ENCODE measurements around the gene RGS17. TPM values are rescaled to one million over a fixed set of nuclear protein-coding genes. Genes with fewer than 3 reads are reported as not detected.

The RGS17 gene
- total and polyA plus RNA-seq, 10 of the 15 experiments (the other 5 are each of a cell fraction or from before 2014, with no cell fraction given), result 0.06 to 0.29 (median 0.14) TPM; not detected in 4

DNA sequence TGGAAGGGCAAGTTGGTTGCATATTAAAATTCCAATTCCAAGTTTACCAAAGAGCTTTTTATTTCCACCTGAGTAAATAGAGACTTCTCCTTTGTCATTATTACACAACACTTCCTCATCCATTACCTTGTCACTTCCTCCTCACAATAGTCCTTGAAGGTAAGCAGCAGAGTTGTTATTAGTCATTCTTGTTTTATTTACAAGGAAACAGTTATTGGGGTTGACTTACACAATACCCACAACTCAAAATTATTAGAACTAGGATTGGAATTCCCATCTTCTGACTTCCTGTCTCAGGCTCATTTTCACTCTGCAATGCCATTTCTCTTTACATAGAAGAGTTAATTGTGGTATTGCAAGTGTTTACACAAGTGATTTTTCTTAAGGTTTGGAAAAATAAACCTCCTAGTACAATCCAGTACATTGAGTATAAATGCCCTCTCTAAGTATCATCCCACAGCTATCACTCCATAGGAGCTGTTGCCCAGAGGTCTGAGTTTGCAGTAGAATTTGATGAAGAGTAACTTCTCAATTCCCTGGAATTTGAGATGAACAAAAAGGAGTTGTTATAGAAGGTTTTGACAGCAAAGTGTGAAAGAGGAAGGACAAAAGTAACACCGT, 99.6 kb downstream of the RGS17 start:
- intact Hi-C loops (cut with micrococcal nuclease; ENCODE audit: unreplicated experiment), result loop anchor here (10.0 kb wide), 2 partner anchors 203 to 913 kb away; no protein-coding TSS in a partner anchor

DNA sequence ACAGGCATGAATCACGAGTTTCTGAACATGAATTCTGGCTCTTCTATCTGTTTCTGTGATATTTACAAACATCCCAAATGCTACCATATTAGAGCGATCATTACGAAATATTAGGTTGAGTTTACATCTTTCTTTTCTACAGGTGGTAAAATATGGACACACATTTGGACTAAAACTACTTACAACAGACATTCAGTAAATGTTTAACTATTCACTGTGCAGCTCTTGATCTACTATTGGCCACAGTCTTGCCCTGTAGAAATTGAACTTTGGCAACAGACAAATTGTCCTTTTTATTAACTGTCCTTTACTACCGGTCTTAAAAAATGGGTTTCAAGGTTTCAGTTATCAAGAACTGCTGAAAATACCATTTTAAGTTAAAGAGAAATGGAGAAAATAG, 102.1 kb downstream of the RGS17 start:
- CTCF ChIA-PET, result interaction anchor here (0.8 kb wide), 1 partner anchor 75 kb away, joined by 4 read pairs; no protein-coding TSS in a partner anchor
- no peak for FAIRE-seq
- in situ Hi-C loops (cut with MboI), result no loop called here

More for the DNA sequence above, 99.6 kb downstream of the RGS17 start:
- ChIA-PET CTCF (interaction anchor here (1.0 to 3.9 kb wide), 9 partner anchors 8 to 281 kb away, joined by 3 to 30 read pairs (median 4); no protein-coding TSS in a partner anchor), SMC1A (ENCODE audit: uncharacterized antibody, unreplicated experiment) (interaction anchor here (1.0 to 1.4 kb wide), 6 partner anchors 58 to 481 kb away, joined by 3 to 7 read pairs (median 3); no protein-coding TSS in a partner anchor), POLR2A (no interaction called here), RAD21 (ENCODE audit: unreplicated experiment) (interaction anchor here (0.8 to 1.1 kb wide), 4 partner anchors 150 to 920 kb away, joined by 3 to 9 read pairs (median 4); no protein-coding TSS in a partner anchor)
- Histone ChIP-seq H2AFZ (ENCODE audit: control insufficient read depth, low read depth, low read length) (no peak overlapping the region), H3K9me3 (replicated peaks; ENCODE audit: control insufficient read depth, insufficient read depth, low read length) (no peaks in the 10 kb centered on the region), H3K4me1 (ENCODE audit: control insufficient read depth, insufficient read depth, low read length) (no peaks in the 10 kb centered on the region), H3K27ac (ENCODE audit: control insufficient read depth, insufficient read depth) (no peak overlapping the region), H4K20me1 (ENCODE audit: control insufficient read depth, insufficient read depth) (no peaks in the 10 kb centered on the region), H3K79me2 (ENCODE audit: control insufficient read depth, insufficient read depth, low read length) (no peaks in the 10 kb centered on the region), H3K4me3 (no peak overlapping the region), H3K27me3 (replicated peaks in 1 of 2; ENCODE audit: control insufficient read depth in 2 of 2, insufficient read depth in 2 of 2, low read length in 1 of 2) (peaks cover 0 to 3% of the 10 kb centered on the region in 2 experiments; a peak in 1 of 4 replicates), H3K9ac (ENCODE audit: control insufficient read depth, insufficient read depth, low read length) (no peak overlapping the region), H3K4me2 (ENCODE audit: control insufficient read depth, insufficient read depth) (no peak overlapping the region), H3K36me3 (ENCODE audit: control insufficient read depth in 2 of 2, insufficient read depth in 2 of 2, low read length in 1 of 2) (no peaks in the 10 kb centered on the region)
- no peak for DNase-seq (ENCODE audit: low read depth, low spot score)
- in situ Hi-C loops (cut with MboI), result loop anchor here (10.0 kb wide), 1 partner anchor 483 kb away; no protein-coding TSS in a partner anchor
- FAIRE-seq, result no peak
- BruUV-seq (replicated peaks), result no TSS peak
- no peak for ATAC-seq
- TF ChIP-seq ESRRA (IDR thresholded peaks at IDR 0.05; ENCODE audit: low read length), result no peak
- TF ChIP-seq POLR2AphosphoS2 (IDR thresholded peaks at IDR 0.05; ENCODE audit: low read depth, low read length), result no peak
- TF ChIP-seq RB1 (IDR thresholded peaks at IDR 0.05; ENCODE audit: borderline replicate concordance), result no peak
- TF ChIP-seq CREM (IDR thresholded peaks at IDR 0.05; ENCODE audit: low read depth), result no peak
- no peak for TF ChIP-seq EED (IDR thresholded peaks at IDR 0.05; ENCODE audit: low read depth)
- 0% methylated on average over 1 of the region's 1 CpG for WGBS (ENCODE audit: insufficient coverage, insufficient replicate concordance, low lambda C conversion rate, missing lambda C conversion rate)

More for the DNA sequence above, 102.1 kb downstream of the RGS17 start:
- ATAC-seq, result no peak
- ChIA-PET RAD21 (ENCODE audit: unreplicated experiment) (no interaction called here), SMC1A (ENCODE audit: uncharacterized antibody, unreplicated experiment) (no interaction called here), POLR2A (no interaction called here)
- H3K4me3 ChIP-seq, result no peak overlapping the region
- no peak overlapping the region for H3K9ac ChIP-seq (ENCODE audit: control insufficient read depth, insufficient read depth, low read length)
- no peaks in the 10 kb centered on the region for H3K79me2 ChIP-seq (ENCODE audit: control insufficient read depth, insufficient read depth, low read length)
- no peaks in the 10 kb centered on the region for H3K9me3 ChIP-seq (replicated peaks; ENCODE audit: control insufficient read depth, insufficient read depth, low read length)
- 55% methylated on average over 4 of the region's 4 CpGs for WGBS (ENCODE audit: insufficient coverage, insufficient replicate concordance, low lambda C conversion rate, missing lambda C conversion rate)
- H3K36me3 ChIP-seq (ENCODE audit: control insufficient read depth in 2 of 2, insufficient read depth in 2 of 2, low read length in 1 of 2), result no peaks in the 10 kb centered on the region
- no TSS peak for BruUV-seq (replicated peaks)
- no peak overlapping the region for H3K27ac ChIP-seq (ENCODE audit: control insufficient read depth, insufficient read depth)
- H2AFZ ChIP-seq (ENCODE audit: control insufficient read depth, low read depth, low read length), result no peak overlapping the region
- no peaks in the 10 kb centered on the region for H4K20me1 ChIP-seq (ENCODE audit: control insufficient read depth, insufficient read depth)
- TF ChIP-seq EGR1 (IDR thresholded peaks at IDR 0.05; ENCODE audit: borderline replicate concordance in 1 of 2, low read depth in 2 of 2, low read length in 2 of 2) (no peak), NFYB (IDR thresholded peaks at IDR 0.05; ENCODE audit: insufficient read depth, low read depth, low read length) (no peak)
- peaks cover 0 to 3% of the 10 kb centered on the region in 2 experiments; a peak in 1 of 4 replicates for H3K27me3 ChIP-seq (replicated peaks in 1 of 2; ENCODE audit: control insufficient read depth in 2 of 2, insufficient read depth in 2 of 2, low read length in 1 of 2)
- no peak for DNase-seq (ENCODE audit: low read depth, low spot score)
- intact Hi-C loops (cut with micrococcal nuclease; ENCODE audit: unreplicated experiment), result loop anchor here (10.0 kb wide), 1 partner anchor 474 kb away; no protein-coding TSS in a partner anchor
- no peaks in the 10 kb centered on the region for H3K4me1 ChIP-seq (ENCODE audit: control insufficient read depth, insufficient read depth, low read length)
- no peak overlapping the region for H3K4me2 ChIP-seq (ENCODE audit: control insufficient read depth, insufficient read depth)
